GM12892 (cell line): Measurements from ENCODE around the gene GNAI3.

ENCODE experiments used
- POLR2A ChIP-seq: IDR thresholded peaks from 2 replicates; pipeline ENCODE4 v1.6.1; 2011; ENCODE audit warnings: low read depth, low read length, control low read depth
- POLR2AphosphoS5 ChIP-seq: IDR thresholded peaks from 2 replicates; pipeline ENCODE4 v1.6.1; 2011; ENCODE audit warnings: low read depth, low read length, control low read depth

- TF ChIP-seq POLR2A = no peak
- no peak for TF ChIP-seq POLR2AphosphoS5
Measured at GRCh38 chr1:109644670-109645069, 96.3 kb downstream of the GNAI3 start.
